Hematopoietic multipotent progenitor cell treated with erythropoietin and hydrocortisone succinate and interleukin-3 and kit ligand, for 15 days (in vitro differentiated cells): ENCODE measurements around the gene ITGB5.

Experiments
- DNase-seq: peaks from one replicate; pipeline ENCODE4 v3.0.0-alpha.2; 2015; ENCODE audit warnings: low spot score

The ITGB5 gene

DNA sequence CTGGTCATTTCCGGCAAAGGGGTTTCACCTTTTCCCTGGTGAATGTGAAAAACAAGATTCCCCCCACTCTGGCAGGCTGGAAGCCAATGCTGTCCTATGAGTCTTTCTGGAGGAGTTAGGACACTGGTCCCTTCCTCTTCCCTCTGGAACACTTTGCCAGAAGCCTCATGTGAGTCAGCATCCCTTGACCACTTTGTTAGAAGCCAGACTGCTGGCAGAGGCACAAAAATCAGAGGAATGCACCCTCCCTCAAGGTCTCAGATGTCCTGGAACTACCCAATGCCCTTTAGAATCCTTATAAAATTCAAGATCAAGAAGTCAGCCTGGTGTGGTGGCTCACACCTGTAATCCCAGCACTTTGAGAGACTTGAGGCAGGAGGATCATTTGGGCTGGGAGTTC is 26.6 kb downstream of the ITGB5 start:
- DNase-seq: no peak

- DNase-seq: no peak
Observed at GRCh38 chr3:124859025-124859424, 28.1 kb downstream of the ITGB5 start.

GRCh38 chr3:124858275-124858674 is 28.9 kb downstream of the ITGB5 start:
- DNase-seq: no peak

DNA sequence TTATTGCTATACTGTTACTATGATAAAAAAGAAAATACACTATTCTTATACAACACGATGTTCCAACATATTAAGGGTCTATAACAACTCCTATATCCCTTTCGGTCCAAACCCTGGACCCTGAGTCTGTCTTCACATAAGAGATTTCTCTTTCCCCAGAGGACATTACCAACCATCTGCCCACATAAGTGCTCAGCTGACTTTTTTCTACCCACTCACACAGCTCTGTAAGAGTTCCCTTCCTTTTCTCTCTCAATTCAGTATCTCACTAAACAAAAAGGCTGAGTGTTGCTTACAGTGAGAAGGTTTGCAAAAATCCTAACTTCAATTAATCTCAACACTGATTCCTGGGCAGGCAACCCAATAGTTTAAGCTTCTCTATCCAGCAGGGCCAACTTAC is 30.5 kb downstream of the ITGB5 start:
- DNase-seq: no peak

DNA sequence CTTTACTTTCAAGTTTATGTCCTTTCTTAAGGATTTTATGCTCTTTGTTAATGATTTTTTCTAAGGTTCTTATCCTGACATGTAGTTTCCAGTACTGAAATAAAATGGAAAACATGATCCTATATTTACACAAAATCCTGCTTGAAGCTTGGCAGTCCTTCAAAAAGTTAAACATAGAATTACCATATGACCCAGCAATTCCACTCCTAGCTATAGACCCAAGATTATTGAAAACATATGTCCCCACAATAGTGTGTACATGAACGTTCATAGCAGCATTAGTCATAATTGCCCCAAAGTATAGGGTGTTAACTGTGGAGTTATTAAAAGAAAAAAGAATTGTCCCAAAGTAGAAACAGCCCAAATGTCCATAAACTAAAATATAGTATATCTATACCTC is 33.2 kb downstream of the ITGB5 start:
- DNase-seq: no peak

DNA sequence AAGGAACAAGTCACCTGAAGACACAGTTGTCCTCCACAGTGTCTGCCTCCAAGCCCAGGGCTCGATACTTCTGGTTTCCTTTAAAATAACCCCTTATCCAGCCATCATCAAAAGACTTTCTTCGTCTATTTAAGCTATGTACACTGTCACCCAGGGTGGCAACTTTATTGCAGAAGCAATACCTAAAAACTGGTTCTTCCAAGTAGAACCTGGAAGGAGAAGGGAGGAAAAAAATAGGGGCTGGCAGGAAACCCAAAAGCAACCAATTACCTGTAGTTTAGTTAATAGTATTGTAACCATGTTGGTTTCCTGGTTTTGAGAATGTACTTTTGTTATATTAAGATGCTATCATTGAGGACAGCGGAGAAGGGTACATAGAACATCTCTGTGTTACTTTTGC is 33.7 kb downstream of the ITGB5 start:
- no peak for DNase-seq

GRCh38 chr3:124851905-124852304 is 35.3 kb downstream of the ITGB5 start:
- DNase-seq: no peak

- no peak for DNase-seq
Observed at GRCh38 chr3:124851136-124851535, 36.0 kb downstream of the ITGB5 start.

DNA sequence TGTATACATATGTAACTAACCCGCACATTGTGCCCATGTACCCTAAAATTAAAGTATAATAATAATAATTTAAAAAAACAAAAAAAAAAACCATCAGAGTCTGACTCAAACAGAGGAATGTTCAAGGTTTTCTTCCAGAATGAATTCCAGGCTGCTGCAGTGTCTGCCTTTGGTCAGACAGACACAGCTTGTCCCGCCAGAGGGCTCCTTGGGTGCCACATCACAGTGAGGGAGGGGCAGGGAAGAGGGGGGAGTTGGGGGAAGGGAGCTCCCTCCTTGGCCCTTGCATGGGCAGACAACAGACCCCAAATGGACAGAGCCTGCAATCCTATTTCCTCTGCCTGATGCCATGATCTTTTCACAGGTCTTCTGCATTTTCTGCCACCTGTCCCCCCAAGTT is 36.5 kb downstream of the ITGB5 start:
- DNase-seq: no peak

GRCh38 chr3:124850212-124850611 is 37.0 kb downstream of the ITGB5 start:
- DNase-seq: no peak

DNA sequence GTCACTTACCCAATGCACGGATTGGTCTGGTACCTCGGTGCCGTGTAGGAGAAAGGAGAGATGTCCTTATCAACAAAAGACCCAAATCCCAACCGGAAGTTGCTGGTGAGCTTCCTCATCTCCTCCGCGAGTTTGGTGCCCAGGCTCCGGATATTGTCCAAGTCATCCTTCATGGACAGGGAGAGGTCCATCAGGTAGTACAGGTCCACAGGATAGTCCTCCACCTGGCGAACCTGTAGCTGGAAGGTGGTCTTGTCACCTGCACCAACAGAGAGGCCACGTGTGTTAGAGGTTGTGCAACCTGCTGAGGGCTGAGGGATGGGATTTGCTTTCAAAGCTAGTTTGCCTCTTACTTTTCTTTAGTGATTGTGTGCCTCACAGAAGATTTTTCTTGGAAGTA is 38.9 kb downstream of the ITGB5 start:
- DNase-seq: no peak

DNA sequence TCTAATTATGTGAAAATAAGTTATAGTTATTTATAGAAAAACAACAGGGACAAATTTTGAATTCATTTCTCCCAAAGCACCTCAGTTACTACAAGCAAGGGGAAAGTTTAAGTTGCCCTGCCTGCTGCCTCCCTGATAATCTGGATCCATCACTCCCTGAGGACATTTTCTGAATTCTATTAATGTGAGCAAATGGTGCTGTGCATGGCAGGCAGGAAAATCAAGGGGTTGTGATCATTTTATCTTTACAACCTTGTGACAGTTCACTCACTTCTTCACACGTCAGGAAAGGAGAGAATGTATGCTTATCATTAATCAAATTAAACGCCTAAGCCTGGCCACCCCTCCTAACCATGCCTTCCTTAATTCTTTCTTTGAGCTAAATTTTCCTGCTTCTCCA is 39.3 kb downstream of the ITGB5 start:
- no peak for DNase-seq

GRCh38 chr3:124847051-124847450 is 40.1 kb downstream of the ITGB5 start:
- no peak for DNase-seq

- DNase-seq: no peak
Observed at GRCh38 chr3:124846189-124846588, 41.0 kb downstream of the ITGB5 start.

GRCh38 chr3:124845406-124845805 is 41.8 kb downstream of the ITGB5 start:
- no peak for DNase-seq

- DNase-seq: no peak
Observed at GRCh38 chr3:124843506-124844177, 43.5 kb downstream of the ITGB5 start.

GRCh38 chr3:124843047-124843446 is 44.1 kb downstream of the ITGB5 start:
- no peak for DNase-seq

DNA sequence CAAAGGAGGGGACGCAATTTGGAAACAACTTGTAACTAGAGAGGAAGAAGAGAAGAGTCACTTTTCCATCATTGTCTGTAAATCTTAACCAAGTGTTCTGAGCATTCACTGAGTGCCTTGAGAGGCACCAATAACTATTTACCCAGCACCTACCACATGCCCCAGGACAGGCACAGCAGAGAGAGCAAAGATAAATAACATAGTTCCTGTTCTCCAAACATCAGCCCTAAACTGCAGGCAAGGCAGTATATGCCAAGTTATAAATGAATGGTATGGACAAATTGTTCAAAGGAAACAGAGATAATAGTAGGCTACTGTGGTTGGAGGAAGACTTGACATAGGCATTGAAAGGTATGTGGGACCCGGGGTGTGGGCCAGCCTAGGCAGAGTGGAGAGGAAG is 45.6 kb downstream of the ITGB5 start:
- DNase-seq: no peak

DNA sequence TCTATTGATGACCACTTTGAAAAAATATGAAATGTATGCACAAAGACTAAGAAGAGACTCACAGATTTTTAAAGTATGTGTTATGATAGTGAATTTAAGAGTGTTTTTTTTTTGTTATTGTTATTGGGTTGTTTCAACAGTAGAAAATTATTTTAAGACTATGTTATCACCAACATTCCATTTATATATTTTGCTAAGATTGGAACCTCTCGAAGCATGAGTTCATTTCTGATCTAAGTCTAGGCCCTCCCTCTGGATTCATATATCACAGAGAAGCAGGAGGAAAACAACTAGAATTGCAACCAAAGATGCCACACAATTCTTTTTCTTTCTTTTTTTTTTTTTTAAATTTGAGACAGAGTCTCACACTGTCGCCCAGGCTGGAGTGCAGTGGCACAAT is 46.8 kb downstream of the ITGB5 start:
- no peak for DNase-seq

DNA sequence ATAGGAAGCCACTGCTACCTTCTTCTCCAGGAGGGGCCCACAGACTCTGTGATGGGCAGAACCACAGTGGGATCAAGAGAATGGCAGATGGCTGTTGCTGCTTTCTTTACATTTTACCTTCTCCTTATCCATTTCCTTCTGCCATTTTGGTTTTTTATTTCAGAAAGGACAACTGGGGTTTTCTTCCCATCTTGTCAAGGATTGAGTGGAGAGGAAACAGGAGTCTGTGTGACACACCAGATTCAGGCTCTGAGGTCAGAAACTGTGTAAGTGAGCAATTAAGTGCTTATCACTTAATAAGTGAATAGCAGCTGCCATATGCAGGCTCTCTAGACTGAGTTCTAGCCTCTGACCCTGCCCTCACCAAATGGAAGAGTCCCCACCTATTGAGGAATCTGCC is 47.3 kb downstream of the ITGB5 start:
- DNase-seq: no peak

- no peak for DNase-seq
Observed at GRCh38 chr3:124838963-124839362, 48.2 kb downstream of the ITGB5 start.

- no peak for DNase-seq
Observed at GRCh38 chr3:124837730-124838186, 49.4 kb downstream of the ITGB5 start.

- DNase-seq: no peak
Observed at GRCh38 chr3:124837065-124837464, 50.1 kb downstream of the ITGB5 start.

GRCh38 chr3:124836448-124836847 is 50.7 kb downstream of the ITGB5 start:
- no peak for DNase-seq
